GM18517 (cell line): ENCODE data around the gene IL37.
"Not testable (repeated sequence)": the region's sequence is repeated elsewhere in the genome, so short reads cannot be mapped to it uniquely, and the experiment has no call there.

ENCODE experiments used
- ATAC-seq: cut with Tn5 transposase; IDR thresholded peaks from one replicate; pipeline ENCODE4 v1.9.1; 2021; ENCODE audit warnings: mild to moderate bottlenecking, moderate library complexity; ENCODE audit not compliant: unreplicated experiment

Gene IL37

GRCh38 chr2:112919086-112919485 lies 8.1 kb downstream of the IL37 start:
- ATAC-seq = no peak

GRCh38 chr2:112920923-112921532 lies 10.1 kb downstream of the IL37 start:
- ATAC-seq = no peak

- ATAC-seq = no peak
These were observed 11.0 kb downstream of the IL37 start for GRCh38 chr2:112921982-112922381.

- ATAC-seq = no peak
These were observed 12.4 kb downstream of the IL37 start for GRCh38 chr2:112923237-112923966.

- ATAC-seq = no peak
These were observed 13.0 kb downstream of the IL37 start for GRCh38 chr2:112923967-112924338.

- no peak for ATAC-seq
These were observed 13.4 kb downstream of the IL37 start for GRCh38 chr2:112924360-112924759.

GRCh38 chr2:112924821-112925220 lies 13.9 kb downstream of the IL37 start:
- no peak for ATAC-seq

- no peak for ATAC-seq
These were observed 15.7 kb downstream of the IL37 start for GRCh38 chr2:112926707-112927106.

- no peak for ATAC-seq
These were observed 16.8 kb downstream of the IL37 start for GRCh38 chr2:112927745-112928144.

- no peak for ATAC-seq
These were observed 22.3 kb downstream of the IL37 start for GRCh38 chr2:112933261-112933660.

GRCh38 chr2:112934117-112934516 lies 23.2 kb downstream of the IL37 start:
- ATAC-seq = not testable (repeated sequence)

- ATAC-seq = no peak
These were observed 25.9 kb downstream of the IL37 start for GRCh38 chr2:112936927-112937232.

- no peak for ATAC-seq
These were observed 27.9 kb downstream of the IL37 start for GRCh38 chr2:112938904-112939303.

GRCh38 chr2:112939425-112939824 lies 28.5 kb downstream of the IL37 start:
- ATAC-seq = no peak

- ATAC-seq = no peak
These were observed 30.1 kb downstream of the IL37 start for GRCh38 chr2:112940859-112941625.

- peak; percentile 87 for ATAC-seq
These were observed 31.0 kb downstream of the IL37 start for GRCh38 chr2:112941753-112942653.

- ATAC-seq = no peak
These were observed 31.7 kb downstream of the IL37 start for GRCh38 chr2:112942654-112943002.

GRCh38 chr2:112944971-112945370 lies 34.0 kb downstream of the IL37 start:
- ATAC-seq = no peak

- no peak for ATAC-seq
These were observed 35.1 kb downstream of the IL37 start for GRCh38 chr2:112946086-112946485.

GRCh38 chr2:112947374-112947773 lies 36.4 kb downstream of the IL37 start:
- no peak for ATAC-seq

GRCh38 chr2:112949456-112949855 lies 38.5 kb downstream of the IL37 start:
- no peak for ATAC-seq
